ENCODE results near the gene IGFBP6. TPM values are rescaled to one million over a fixed set of nuclear protein-coding genes. Genes with fewer than 3 reads are reported as not detected.
A peak's percentile ranks its signal among the peaks of the same experiment; 100 is the strongest.

Gene IGFBP6
- total RNA-seq, 1 donor from 2014 or later: 20.8 TPM

DNA sequence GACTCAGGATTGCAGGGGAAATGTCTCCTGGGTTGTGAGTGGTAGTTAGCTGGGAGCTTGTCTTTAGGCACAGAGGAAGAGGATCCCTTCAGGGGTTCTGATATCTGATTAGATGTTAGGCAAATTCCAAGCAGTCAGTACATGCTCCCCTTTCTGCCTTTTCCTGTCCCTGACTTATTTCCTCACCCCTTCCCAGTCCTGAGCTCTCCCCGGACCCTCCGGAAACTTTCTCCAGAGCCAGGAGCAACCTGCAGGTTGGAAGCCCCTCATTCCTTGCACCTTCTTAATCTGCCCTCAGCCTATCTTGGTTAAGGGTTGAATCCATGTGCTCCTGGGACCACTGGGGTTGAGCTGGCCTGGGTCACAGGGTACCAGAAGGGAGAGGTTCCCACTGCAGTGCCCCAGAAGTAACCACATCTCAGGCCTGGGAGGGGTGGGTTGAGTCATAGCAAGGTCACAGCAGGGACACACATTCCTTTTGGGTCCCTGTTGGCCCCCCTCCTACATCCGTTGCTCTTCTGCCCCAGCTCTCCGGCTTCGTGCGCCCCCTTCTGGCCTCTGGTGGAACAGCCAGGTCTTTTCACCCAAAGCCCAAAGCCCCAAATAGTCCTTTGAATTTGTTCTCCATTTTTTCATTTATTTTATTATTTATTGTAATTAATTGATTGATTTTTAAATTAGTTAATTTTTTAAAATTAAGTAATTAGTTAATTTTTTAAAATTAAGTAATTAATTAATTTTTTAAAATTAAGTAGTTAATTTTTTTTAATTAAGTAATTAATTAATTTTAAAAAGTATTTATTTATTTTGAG lies 1.8 kb downstream of the IGFBP6 start:
- Histone ChIP-seq H4K20me1 (ENCODE audit: insufficient read depth, low read length) (no peaks in the 10 kb centered on the region), H2AFZ (ENCODE audit: low read depth, low read length) (peak overlapping the region; percentile 85), H3K4me2 (ENCODE audit: low read length) (peak overlapping the region; percentile 96), H3K4me1 (ENCODE audit: insufficient read depth, low read length) (peaks cover 31% of the 10 kb centered on the region), H3K79me2 (ENCODE audit: insufficient read depth, low read length) (no peaks in the 10 kb centered on the region), H3K27ac (ENCODE audit: low read depth, low read length) (peak overlapping the region; percentile 88), H3K9ac (ENCODE audit: low read length) (peak overlapping the region; percentile 82), H3K36me3 (ENCODE audit: insufficient read depth, low read length) (no peaks in the 10 kb centered on the region), H3K9me3 (ENCODE audit: insufficient read depth, low read depth, low read length) (no peaks in the 10 kb centered on the region), H3K4me3 (ENCODE audit: insufficient read depth, low read depth, low read length) (peak overlapping the region; percentile 65), H3K27me3 (ENCODE audit: insufficient read depth, low read length) (no peaks in the 10 kb centered on the region)
- peak; percentile 93 for DNase-seq (ENCODE audit: low read depth)
- Mint-ChIP-seq H3K9me3 (ENCODE audit: unreplicated experiment) (peaks cover 2% of the 10 kb centered on the region), H3K27me3 (ENCODE audit: low read depth, unreplicated experiment) (peaks cover 25% of the 10 kb centered on the region), H3K36me3 (ENCODE audit: low read depth, unreplicated experiment) (no peaks in the 10 kb centered on the region), H3K27ac (ENCODE audit: unreplicated experiment) (peak overlapping the region; percentile 70), H3K4me3 (ENCODE audit: unreplicated experiment) (peak overlapping the region; percentile 85), H3K4me1 (ENCODE audit: low read depth, unreplicated experiment) (peaks cover 23% of the 10 kb centered on the region)
- peak; percentile 65 for FAIRE-seq
- TF ChIP-seq, protein P1, sequence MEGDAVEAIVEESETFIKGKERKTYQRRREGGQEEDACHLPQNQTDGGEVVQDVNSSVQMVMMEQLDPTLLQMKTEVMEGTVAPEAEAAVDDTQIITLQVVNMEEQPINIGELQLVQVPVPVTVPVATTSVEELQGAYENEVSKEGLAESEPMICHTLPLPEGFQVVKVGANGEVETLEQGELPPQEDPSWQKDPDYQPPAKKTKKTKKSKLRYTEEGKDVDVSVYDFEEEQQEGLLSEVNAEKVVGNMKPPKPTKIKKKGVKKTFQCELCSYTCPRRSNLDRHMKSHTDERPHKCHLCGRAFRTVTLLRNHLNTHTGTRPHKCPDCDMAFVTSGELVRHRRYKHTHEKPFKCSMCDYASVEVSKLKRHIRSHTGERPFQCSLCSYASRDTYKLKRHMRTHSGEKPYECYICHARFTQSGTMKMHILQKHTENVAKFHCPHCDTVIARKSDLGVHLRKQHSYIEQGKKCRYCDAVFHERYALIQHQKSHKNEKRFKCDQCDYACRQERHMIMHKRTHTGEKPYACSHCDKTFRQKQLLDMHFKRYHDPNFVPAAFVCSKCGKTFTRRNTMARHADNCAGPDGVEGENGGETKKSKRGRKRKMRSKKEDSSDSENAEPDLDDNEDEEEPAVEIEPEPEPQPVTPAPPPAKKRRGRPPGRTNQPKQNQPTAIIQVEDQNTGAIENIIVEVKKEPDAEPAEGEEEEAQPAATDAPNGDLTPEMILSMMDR (IDR thresholded peaks at IDR 0.05; ENCODE audit: insufficient read depth, low read depth, low read length): peak; percentile 93
- no peak for TF ChIP-seq EZH2 (IDR thresholded peaks at IDR 0.05; ENCODE audit: insufficient read depth, low read length)

DNA sequence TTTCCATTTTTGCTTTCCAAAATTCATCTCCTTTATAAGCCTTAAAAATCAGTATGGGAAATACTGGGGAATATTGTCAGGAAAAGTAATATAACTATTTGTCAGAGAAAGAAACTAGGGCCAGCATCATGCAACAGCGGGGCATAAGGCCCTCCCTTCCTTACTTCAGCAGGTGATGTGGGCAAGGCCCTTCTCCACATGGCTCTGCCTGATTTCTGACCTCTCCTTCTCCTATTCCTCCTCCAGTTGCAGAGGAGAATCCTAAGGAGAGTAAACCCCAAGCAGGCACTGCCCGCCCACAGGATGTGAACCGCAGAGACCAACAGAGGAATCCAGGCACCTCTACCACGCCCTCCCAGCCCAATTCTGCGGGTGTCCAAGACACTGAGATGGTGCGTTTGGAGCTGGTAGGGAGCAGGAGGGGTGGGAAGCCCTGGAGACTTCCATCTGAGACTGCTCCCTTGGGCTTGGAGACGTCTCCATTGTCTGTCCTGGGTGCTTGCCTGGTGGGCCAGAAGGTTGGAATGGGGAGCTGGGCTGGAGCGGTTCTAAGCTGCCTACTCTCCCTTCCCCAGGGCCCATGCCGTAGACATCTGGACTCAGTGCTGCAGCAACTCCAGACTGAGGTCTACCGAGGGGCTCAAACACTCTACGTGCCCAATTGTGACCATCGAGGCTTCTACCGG lies 3.1 kb downstream of the IGFBP6 start:
- Mint-ChIP-seq H3K4me3 (ENCODE audit: unreplicated experiment) (no peak overlapping the region), H3K27ac (ENCODE audit: unreplicated experiment) (no peak overlapping the region), H3K4me1 (ENCODE audit: low read depth, unreplicated experiment) (peaks cover 23% of the 10 kb centered on the region), H3K27me3 (ENCODE audit: low read depth, unreplicated experiment) (peaks cover 23% of the 10 kb centered on the region), H3K36me3 (ENCODE audit: low read depth, unreplicated experiment) (no peaks in the 10 kb centered on the region), H3K9me3 (ENCODE audit: unreplicated experiment) (no peaks in the 10 kb centered on the region)
- no peaks in the 10 kb centered on the region for H3K36me3 ChIP-seq (ENCODE audit: insufficient read depth, low read length)
- DNase-seq (ENCODE audit: low read depth) (no peak), FAIRE-seq (no peak)
- H3K79me2 ChIP-seq (ENCODE audit: insufficient read depth, low read length): no peaks in the 10 kb centered on the region
- no peak for TF ChIP-seq EZH2 (IDR thresholded peaks at IDR 0.05; ENCODE audit: insufficient read depth, low read length)
- TF ChIP-seq, protein P1 (IDR thresholded peaks at IDR 0.05; ENCODE audit: insufficient read depth, low read depth, low read length): no peak
- no peaks in the 10 kb centered on the region for H3K27me3 ChIP-seq (ENCODE audit: insufficient read depth, low read length)
- H3K27ac ChIP-seq (ENCODE audit: low read depth, low read length): no peak overlapping the region
- no peak overlapping the region for H3K4me3 ChIP-seq (ENCODE audit: insufficient read depth, low read depth, low read length)
- H3K4me2 ChIP-seq (ENCODE audit: low read length): no peak overlapping the region
- H3K9ac ChIP-seq (ENCODE audit: low read length): no peak overlapping the region
- H3K4me1 ChIP-seq (ENCODE audit: insufficient read depth, low read length): peaks cover 31% of the 10 kb centered on the region
- no peaks in the 10 kb centered on the region for H4K20me1 ChIP-seq (ENCODE audit: insufficient read depth, low read length)
- no peaks in the 10 kb centered on the region for H3K9me3 ChIP-seq (ENCODE audit: insufficient read depth, low read depth, low read length)
- no peak overlapping the region for H2AFZ ChIP-seq (ENCODE audit: low read depth, low read length)

All from astrocyte (in vitro differentiated cells and primary cell).